HL-60 (cell line): ENCODE data around the gene APC2.

ENCODE experiments used
- CTCF ChIP-seq: IDR thresholded peaks from one replicate; pipeline ENCODE4 v1.5.1; 2011; ENCODE audit warnings: low read length, control low read depth, inconsistent platforms; ENCODE audit not compliant: insufficient read depth
- GABPA ChIP-seq: IDR thresholded peaks from 2 replicates; pipeline ENCODE4 v1.6.1; 2012; ENCODE audit warnings: low read depth
- POLR2AphosphoS5 ChIP-seq: IDR thresholded peaks from 2 replicates; pipeline ENCODE4 v1.6.1; 2012; ENCODE audit warnings: low read depth

- TF ChIP-seq CTCF = no peak
- no peak for TF ChIP-seq POLR2AphosphoS5
- TF ChIP-seq GABPA = no peak
These were observed 60.5 kb downstream of the APC2 start for GRCh38 chr19:1510442-1510806.
